ENCODE results near the gene ESR1. TPM values are rescaled to one million over a fixed set of nuclear protein-coding genes. Genes with fewer than 3 reads are reported as not detected.
"Not testable (repeated sequence)": the region's sequence is repeated elsewhere in the genome, so short reads cannot be mapped to it uniquely, and the experiment has no call there.

Gene ESR1
- polyA plus RNA-seq, 1 of the 3 experiments (the other 2 are of a cell fraction) = under 0.01 TPM

- ChIA-PET CTCF (no interaction called here), POLR2A (no interaction called here)
- Histone ChIP-seq H3K4me2 (no peak overlapping the region), H3K27ac (ENCODE audit: low read depth in 2 of 2, low read length in 1 of 2) (no peak overlapping the region), H3K9me2 (no peaks in the 10 kb centered on the region), H3K9me3 (no peaks in the 10 kb centered on the region), H3K27me3 (ENCODE audit: insufficient read depth) (no peaks in the 10 kb centered on the region), H2AFZ (ENCODE audit: low read depth) (no peak overlapping the region), H3K79me2 (ENCODE audit: insufficient read depth) (no peaks in the 10 kb centered on the region), H3F3A (replicated peaks; ENCODE audit: insufficient read depth) (no peaks in the 10 kb centered on the region), H4K20me1 (ENCODE audit: insufficient read depth) (no peaks in the 10 kb centered on the region), H3K4me3 (ENCODE audit: low read depth in 2 of 2, low read length in 1 of 2) (no peak overlapping the region), H3K4me1 (ENCODE audit: control insufficient read depth in 1 of 2, insufficient read depth in 2 of 2, low read depth in 1 of 2, low read length in 1 of 2) (no peaks in the 10 kb centered on the region), H3K9ac (no peak overlapping the region), H3K36me3 (replicated peaks in 1 of 2; ENCODE audit: control insufficient read depth in 1 of 2, insufficient read depth in 2 of 2, low read length in 1 of 2) (no peaks in the 10 kb centered on the region)
- TF ChIP-seq MAX (IDR thresholded peaks at IDR 0.05; ENCODE audit: low read depth) (no peak), TEAD4 (IDR thresholded peaks at IDR 0.05; ENCODE audit: borderline replicate concordance, insufficient read depth) (no peak), RCOR1 (IDR thresholded peaks at IDR 0.05; ENCODE audit: low read length) (no peak), POLR2AphosphoS5 (IDR thresholded peaks at IDR 0.05; ENCODE audit: low read depth, low read length) (no peak), ZBTB33 (IDR thresholded peaks at IDR 0.05; ENCODE audit: borderline replicate concordance, low read depth) (no peak), SMC3 (IDR thresholded peaks at IDR 0.05; ENCODE audit: low read depth, low read length) (no peak)
- 25% methylated on average over 3 of the region's 3 CpGs for WGBS (ENCODE audit: low lambda C conversion rate)
- DNase-seq = no peak
These were observed 84.0 kb downstream of the ESR1 start for GRCh38 chr6:151891524-151891923.

GRCh38 chr6:151894426-151894825 is 86.9 kb downstream of the ESR1 start:
- DNase-seq; CTCF ChIA-PET; H4K20me1 ChIP-seq (ENCODE audit: insufficient read depth); H3K4me2 ChIP-seq; H3K4me1 ChIP-seq (ENCODE audit: control insufficient read depth in 1 of 2, insufficient read depth in 2 of 2, low read depth in 1 of 2, low read length in 1 of 2); H3F3A ChIP-seq (replicated peaks; ENCODE audit: insufficient read depth); POLR2A ChIA-PET; H3K9ac ChIP-seq; H3K79me2 ChIP-seq (ENCODE audit: insufficient read depth); H3K36me3 ChIP-seq (replicated peaks in 1 of 2; ENCODE audit: control insufficient read depth in 1 of 2, insufficient read depth in 2 of 2, low read length in 1 of 2); H3K27ac ChIP-seq (ENCODE audit: low read depth in 2 of 2, low read length in 1 of 2); H3K4me3 ChIP-seq (ENCODE audit: low read depth in 2 of 2, low read length in 1 of 2); H3K9me2 ChIP-seq; H3K9me3 ChIP-seq; H2AFZ ChIP-seq (ENCODE audit: low read depth); H3K27me3 ChIP-seq (ENCODE audit: insufficient read depth): not testable (repeated sequence)
- 2% methylated on average over 3 of the region's 3 CpGs for WGBS (ENCODE audit: low lambda C conversion rate)

- WGBS (ENCODE audit: low lambda C conversion rate) = no CpG with 5 or more reads among the region's 33 CpGs
These were observed 91.7 kb downstream of the ESR1 start for GRCh38 chr6:151899221-151899620.

GRCh38 chr6:151899796-151900195 is 92.3 kb downstream of the ESR1 start:
- CTCF ChIA-PET = interaction anchor here (1.0 kb wide), 1 partner anchor 134 kb away, joined by 3 read pairs; no protein-coding TSS in a partner anchor
- H3K4me3 ChIP-seq (ENCODE audit: low read depth in 2 of 2, low read length in 1 of 2); H3K9me3 ChIP-seq; H3K4me2 ChIP-seq; H3K4me1 ChIP-seq (ENCODE audit: control insufficient read depth in 1 of 2, insufficient read depth in 2 of 2, low read depth in 1 of 2, low read length in 1 of 2); H3F3A ChIP-seq (replicated peaks; ENCODE audit: insufficient read depth); H3K27ac ChIP-seq (ENCODE audit: low read depth in 2 of 2, low read length in 1 of 2); H3K9me2 ChIP-seq; H3K9ac ChIP-seq; H3K79me2 ChIP-seq (ENCODE audit: insufficient read depth); H3K36me3 ChIP-seq (replicated peaks in 1 of 2; ENCODE audit: control insufficient read depth in 1 of 2, insufficient read depth in 2 of 2, low read length in 1 of 2); POLR2A ChIA-PET; H3K27me3 ChIP-seq (ENCODE audit: insufficient read depth); DNase-seq; H4K20me1 ChIP-seq (ENCODE audit: insufficient read depth); H2AFZ ChIP-seq (ENCODE audit: low read depth): not testable (repeated sequence)
- WGBS (ENCODE audit: low lambda C conversion rate) = 45% methylated on average over 3 of the region's 15 CpGs

More at GRCh38 chr6:151899221-151899620, 91.7 kb downstream of the ESR1 start:
- CTCF ChIA-PET; POLR2A ChIA-PET; H4K20me1 ChIP-seq (ENCODE audit: insufficient read depth); H3K9ac ChIP-seq; DNase-seq; H3K79me2 ChIP-seq (ENCODE audit: insufficient read depth); H3K4me3 ChIP-seq (ENCODE audit: low read depth in 2 of 2, low read length in 1 of 2); H3F3A ChIP-seq (replicated peaks; ENCODE audit: insufficient read depth); H3K27me3 ChIP-seq (ENCODE audit: insufficient read depth); H3K9me2 ChIP-seq; H2AFZ ChIP-seq (ENCODE audit: low read depth); H3K9me3 ChIP-seq; H3K36me3 ChIP-seq (replicated peaks in 1 of 2; ENCODE audit: control insufficient read depth in 1 of 2, insufficient read depth in 2 of 2, low read length in 1 of 2); H3K4me2 ChIP-seq; H3K27ac ChIP-seq (ENCODE audit: low read depth in 2 of 2, low read length in 1 of 2); H3K4me1 ChIP-seq (ENCODE audit: control insufficient read depth in 1 of 2, insufficient read depth in 2 of 2, low read depth in 1 of 2, low read length in 1 of 2): not testable (repeated sequence)

All from SK-N-SH (cell line).